NCI-H2029 treated with DMSO at 0.1 percent for 48 hours (cell line): ENCODE data around the gene RXRB.

ENCODE experiments used
- DNase-seq: peaks from one replicate; lab custom pipeline; 2025; lab: John Stamatoyannopoulos, UW

RXRB gene

GRCh38 chr6:33211666-33212422 lies 11.4 kb upstream of the RXRB start:
- no peak for DNase-seq

- DNase-seq: no peak
Observed at GRCh38 chr6:33211136-33211535, 10.7 kb upstream of the RXRB start.

- no peak for DNase-seq
Observed at GRCh38 chr6:33209856-33210255, 9.4 kb upstream of the RXRB start.

- DNase-seq: peak; percentile 10
Observed at GRCh38 chr6:33208091-33208967, 7.9 kb upstream of the RXRB start, which contains the start of gene RING1. TSS of gene RING1 (plus strand) at chr6:33208500. CDS start at chr6:33208823, 323 bp downstream.

GRCh38 chr6:33207552-33208090 lies 7.2 kb upstream of the RXRB start:
- DNase-seq: no peak

DNA sequence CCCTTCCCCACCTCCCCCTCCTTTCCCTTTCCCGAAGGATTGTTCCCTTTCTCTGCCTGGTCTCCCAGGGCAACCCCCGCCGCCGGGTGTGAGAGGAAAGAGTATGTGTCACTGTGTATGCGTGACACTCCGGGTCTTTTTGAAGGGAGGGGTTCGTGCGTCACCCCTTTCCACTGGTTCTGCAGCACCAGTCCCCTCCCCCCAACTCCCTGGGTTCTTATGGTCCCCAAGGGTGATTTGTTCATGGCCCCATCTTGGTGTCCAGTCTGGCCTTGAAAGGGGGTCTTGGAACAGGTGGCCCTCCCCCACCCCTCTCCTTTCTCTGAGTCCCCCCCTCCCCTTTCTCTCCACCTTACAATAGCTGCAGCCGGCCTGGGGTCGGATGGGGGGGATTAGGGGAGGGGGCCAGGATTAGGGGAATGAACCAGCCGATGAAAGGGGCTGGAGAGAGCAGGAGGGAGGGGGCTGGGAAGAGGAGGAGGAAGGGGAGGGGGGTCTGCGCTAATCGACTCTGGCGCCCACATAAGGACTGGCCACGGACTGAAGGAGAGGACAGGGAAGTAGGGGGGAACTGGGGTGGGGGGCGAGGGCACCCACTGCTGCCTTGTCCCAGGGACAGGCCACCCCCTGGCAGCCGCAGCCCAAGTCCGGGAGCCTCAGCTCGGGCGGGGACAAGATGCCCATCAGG lies 6.5 kb upstream of the RXRB start:
- no peak for DNase-seq

GRCh38 chr6:33206027-33206863 lies 5.8 kb upstream of the RXRB start:
- no peak for DNase-seq

GRCh38 chr6:33205191-33206026 lies 4.9 kb upstream of the RXRB start:
- DNase-seq: no peak

DNA sequence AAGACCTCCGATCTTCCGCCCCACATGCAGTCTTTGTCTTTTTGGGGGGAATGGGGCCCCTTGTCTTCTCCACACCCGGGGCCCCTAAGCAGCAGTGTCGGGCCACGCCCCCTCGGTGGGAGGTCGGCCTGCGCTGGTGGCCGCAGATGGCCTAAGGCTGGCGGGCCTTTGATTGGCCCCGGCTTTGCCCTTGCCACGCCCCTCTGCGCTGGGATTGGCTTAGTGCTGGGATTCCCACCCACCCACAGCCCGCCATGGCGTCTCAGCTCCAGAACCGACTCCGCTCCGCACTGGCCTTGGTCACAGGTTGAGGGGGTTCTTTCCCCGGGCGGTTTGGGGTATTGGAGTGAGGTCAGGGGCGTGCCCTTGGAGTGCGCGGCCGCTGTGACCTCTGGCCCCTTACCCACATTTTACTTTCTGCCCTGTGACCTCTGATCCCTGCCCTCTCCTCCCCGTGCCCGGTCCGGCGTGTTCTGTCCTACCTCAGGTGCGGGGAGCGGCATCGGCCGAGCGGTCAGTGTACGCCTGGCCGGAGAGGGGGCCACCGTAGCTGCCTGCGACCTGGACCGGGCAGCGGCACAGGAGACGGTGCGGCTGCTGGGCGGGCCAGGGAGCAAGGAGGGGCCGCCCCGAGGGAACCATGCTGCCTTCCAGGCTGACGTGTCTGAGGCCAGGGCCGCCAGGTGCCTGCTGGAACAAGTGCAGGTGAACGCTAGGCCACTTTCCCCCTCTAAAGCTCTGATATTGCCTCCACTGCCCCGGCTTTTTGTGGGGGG lies 4.1 kb upstream of the RXRB start, which contains the start of gene HSD17B8:
HSD17B8 (plus strand) TSS at position 241 of the 776 bp plus-strand sequence; CDS start at position 255, 14 bp downstream.
- peak; percentile 58 for DNase-seq

- DNase-seq: no peak
Observed at GRCh38 chr6:33204165-33204414, 3.6 kb upstream of the RXRB start.

DNA sequence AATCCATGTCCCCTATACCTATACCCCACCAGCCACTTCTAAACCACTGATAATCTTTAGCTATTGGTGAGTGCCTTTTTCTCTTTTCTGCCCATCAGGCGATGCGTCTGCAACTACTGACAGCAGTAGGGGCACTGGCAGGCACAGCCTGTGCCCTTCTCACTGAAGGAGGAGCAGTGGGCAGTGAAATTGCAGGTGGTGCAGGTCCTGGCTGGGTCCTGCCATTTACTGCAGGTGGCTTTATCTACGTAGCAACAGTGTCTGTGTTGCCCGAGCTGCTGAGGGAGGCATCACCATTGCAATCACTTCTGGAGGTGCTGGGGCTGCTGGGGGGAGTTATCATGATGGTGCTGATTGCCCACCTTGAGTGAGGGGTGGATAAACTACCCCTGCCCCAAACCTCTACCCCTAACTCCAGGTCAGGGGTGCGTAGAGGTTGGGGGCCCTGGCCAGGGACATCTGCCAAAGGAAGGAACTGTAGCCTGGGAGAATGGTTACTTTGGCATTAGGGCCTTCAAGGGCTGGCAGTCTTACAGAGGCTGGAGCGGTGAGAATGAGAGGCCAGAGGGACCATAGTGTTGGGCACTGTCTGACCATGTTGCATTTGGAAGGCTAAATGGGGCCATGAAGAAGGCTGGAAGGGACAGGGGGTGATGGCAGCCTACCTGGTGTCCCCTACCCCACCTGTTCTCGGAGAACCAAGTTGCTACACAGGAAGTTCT lies 3.1 kb upstream of the RXRB start:
- DNase-seq: no peak

- DNase-seq: no peak
Observed at GRCh38 chr6:33202799-33203198, 2.3 kb upstream of the RXRB start.

- no peak for DNase-seq
Observed at GRCh38 chr6:33201935-33202334, 1.5 kb upstream of the RXRB start.

DNA sequence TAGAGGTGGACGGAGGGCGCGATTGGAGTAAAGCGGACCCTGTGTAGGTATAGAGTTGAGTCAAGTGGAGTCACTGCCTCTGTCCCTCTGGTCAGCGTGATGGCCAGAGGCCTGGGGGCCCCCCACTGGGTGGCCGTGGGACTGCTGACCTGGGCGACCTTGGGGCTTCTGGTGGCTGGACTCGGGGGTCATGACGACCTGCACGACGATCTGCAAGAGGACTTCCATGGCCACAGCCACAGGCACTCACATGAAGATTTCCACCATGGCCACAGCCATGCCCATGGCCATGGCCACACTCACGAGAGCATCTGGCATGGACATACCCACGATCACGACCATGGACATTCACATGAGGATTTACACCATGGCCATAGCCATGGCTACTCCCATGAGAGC lies 681 bp upstream of the RXRB start:
- DNase-seq: no peak

- no peak for DNase-seq
Observed at GRCh38 chr6:33199687-33200218, 712 bp downstream of the RXRB start.

- no peak for DNase-seq
Observed at GRCh38 chr6:33198853-33199436, 1.5 kb downstream of the RXRB start.

- no peak for DNase-seq
Observed at GRCh38 chr6:33198159-33198852, 2.2 kb downstream of the RXRB start.
